Ascending aorta (tissue), 2 donors: ENCODE results near the gene ANKHD1. TPM values are rescaled to one million over a fixed set of nuclear protein-coding genes. Genes with fewer than 3 reads are reported as not detected.

ENCODE experiments used
- DNase-seq, 2 donors: peaks; one replicate each; pipeline ENCODE4 v3.0.0-alpha.2; 2019; ENCODE audit warnings: low spot score in 2 of 2
- H3K27ac ChIP-seq, 2 donors: fragments of 200-600 bp; sonication (generic); one replicate each; pipeline ENCODE4 v1.5.1; 2016 to 2017; ENCODE audit warnings: mild to moderate bottlenecking in 1 of 2
- H3K27me3 ChIP-seq: fragments of 200-600 bp; sonication (generic); one replicate; pipeline ENCODE4 v1.5.1; 2017
- H3K36me3 ChIP-seq, 2 donors: fragments of 200-600 bp; sonication (generic); one replicate each; pipeline ENCODE4 v1.5.1; 2016
- H3K4me1 ChIP-seq, 2 donors: fragments of 200-600 bp; sonication (generic); one replicate each; pipeline ENCODE4 v1.5.1; 2016 to 2017; ENCODE audit warnings: mild to moderate bottlenecking in 1 of 2
- H3K4me3 ChIP-seq, 2 donors: fragments of 200-600 bp; sonication (generic); one replicate each; pipeline ENCODE4 v1.5.1; 2016 to 2017; ENCODE audit warnings: mild to moderate bottlenecking in 1 of 2
- H3K9me3 ChIP-seq, 2 donors: fragments of 200-600 bp; sonication (generic); one replicate each; pipeline ENCODE4 v1.5.1; 2016
- CTCF ChIP-seq, 3 experiments: fragments of 200-600 bp in 2 of 3; fragments of 450-650 bp in 1 of 3; sonication (generic) in 2 of 3; IDR thresholded peaks; one replicate each; pipeline ENCODE4 v1.5.1; 2016 to 2019; ENCODE audit warnings: antibody characterized with exemption in 3 of 3, mild to moderate bottlenecking in 1 of 3, moderate library complexity in 1 of 3
- intact Hi-C: fragments of 100-400 bp; cut with DNase I; formaldehyde crosslinking; loops from one replicate; pipeline ENCODE4 v1.15.1; 2023
- total RNA-seq: library from RNA; depleted of rRNA; stranded (reverse); fragments of >200 nt; gene quantifications from one replicate; pipeline ENCODE4 v1.1.0, GENCODE V29; 2016

The ANKHD1 gene
- total RNA-seq, 1 donor from 2014 or later, result 73.4 TPM

GRCh38 chr5:140367256-140368013, 34.2 kb upstream of the ANKHD1 start:
- peaks cover 0 to 3% of the 10 kb centered on the region in 2 donors for H3K4me1 ChIP-seq
- no peak for TF ChIP-seq CTCF (IDR thresholded peaks at IDR 0.05)
- H3K9me3 ChIP-seq, result no peaks in the 10 kb centered on the region
- no peak overlapping the region for H3K4me3 ChIP-seq
- H3K36me3 ChIP-seq, result no peaks in the 10 kb centered on the region
- intact Hi-C loops, result no loop called here
- H3K27me3 ChIP-seq, result no peaks in the 10 kb centered on the region
- no peak overlapping the region for H3K27ac ChIP-seq
- no peak for DNase-seq

GRCh38 chr5:140371356-140372151, 30.1 kb upstream of the ANKHD1 start:
- no peaks in the 10 kb centered on the region for H3K36me3 ChIP-seq
- H3K9me3 ChIP-seq, result no peaks in the 10 kb centered on the region
- H3K27me3 ChIP-seq, result no peaks in the 10 kb centered on the region
- no peak for TF ChIP-seq CTCF (IDR thresholded peaks at IDR 0.05)
- H3K27ac ChIP-seq, result no peak overlapping the region
- intact Hi-C loops, result loop anchor here (10.0 kb wide), 2 partner anchors 93 to 343 kb away; no protein-coding TSS in a partner anchor
- no peak overlapping the region for H3K4me3 ChIP-seq
- peaks cover 0 to 3% of the 10 kb centered on the region in 2 donors for H3K4me1 ChIP-seq
- DNase-seq, result no peak

- H3K36me3 ChIP-seq, result no peaks in the 10 kb centered on the region
- H3K9me3 ChIP-seq, result no peaks in the 10 kb centered on the region
- H3K27me3 ChIP-seq, result no peaks in the 10 kb centered on the region
- H3K27ac ChIP-seq, result no peak overlapping the region
- DNase-seq, result peak in 1 of 2 donors; percentile 85
- peak; percentile 65 to 84 (median 82) for TF ChIP-seq CTCF (IDR thresholded peaks at IDR 0.05)
- H3K4me3 ChIP-seq, result no peak overlapping the region
- H3K4me1 ChIP-seq, result peaks cover 0 to 3% of the 10 kb centered on the region in 2 donors
- intact Hi-C loops, result loop anchor here (10.0 kb wide), 2 partner anchors 92 to 342 kb away; no protein-coding TSS in a partner anchor
Measured at GRCh38 chr5:140372971-140373487, 28.6 kb upstream of the ANKHD1 start.

- TF ChIP-seq CTCF (IDR thresholded peaks at IDR 0.05), result no peak
- H3K4me1 ChIP-seq, result no peaks in the 10 kb centered on the region
- no peaks in the 10 kb centered on the region for H3K27me3 ChIP-seq
- no peaks in the 10 kb centered on the region for H3K9me3 ChIP-seq
- H3K36me3 ChIP-seq, result no peaks in the 10 kb centered on the region
- intact Hi-C loops, result no loop called here
- no peak overlapping the region for H3K27ac ChIP-seq
- no peak for DNase-seq
- H3K4me3 ChIP-seq, result no peak overlapping the region
Measured at GRCh38 chr5:140381351-140381750, 20.3 kb upstream of the ANKHD1 start.

- no peak overlapping the region for H3K4me3 ChIP-seq
- H3K27ac ChIP-seq, result no peak overlapping the region
- H3K27me3 ChIP-seq, result no peaks in the 10 kb centered on the region
- H3K4me1 ChIP-seq, result no peaks in the 10 kb centered on the region
- intact Hi-C loops, result no loop called here
- no peak for DNase-seq
- H3K36me3 ChIP-seq, result no peaks in the 10 kb centered on the region
- no peak for TF ChIP-seq CTCF (IDR thresholded peaks at IDR 0.05)
- H3K9me3 ChIP-seq, result no peaks in the 10 kb centered on the region
Measured at GRCh38 chr5:140381972-140382371, 19.7 kb upstream of the ANKHD1 start.
